ENCODE measurements around the gene PXDC1.

DNA sequence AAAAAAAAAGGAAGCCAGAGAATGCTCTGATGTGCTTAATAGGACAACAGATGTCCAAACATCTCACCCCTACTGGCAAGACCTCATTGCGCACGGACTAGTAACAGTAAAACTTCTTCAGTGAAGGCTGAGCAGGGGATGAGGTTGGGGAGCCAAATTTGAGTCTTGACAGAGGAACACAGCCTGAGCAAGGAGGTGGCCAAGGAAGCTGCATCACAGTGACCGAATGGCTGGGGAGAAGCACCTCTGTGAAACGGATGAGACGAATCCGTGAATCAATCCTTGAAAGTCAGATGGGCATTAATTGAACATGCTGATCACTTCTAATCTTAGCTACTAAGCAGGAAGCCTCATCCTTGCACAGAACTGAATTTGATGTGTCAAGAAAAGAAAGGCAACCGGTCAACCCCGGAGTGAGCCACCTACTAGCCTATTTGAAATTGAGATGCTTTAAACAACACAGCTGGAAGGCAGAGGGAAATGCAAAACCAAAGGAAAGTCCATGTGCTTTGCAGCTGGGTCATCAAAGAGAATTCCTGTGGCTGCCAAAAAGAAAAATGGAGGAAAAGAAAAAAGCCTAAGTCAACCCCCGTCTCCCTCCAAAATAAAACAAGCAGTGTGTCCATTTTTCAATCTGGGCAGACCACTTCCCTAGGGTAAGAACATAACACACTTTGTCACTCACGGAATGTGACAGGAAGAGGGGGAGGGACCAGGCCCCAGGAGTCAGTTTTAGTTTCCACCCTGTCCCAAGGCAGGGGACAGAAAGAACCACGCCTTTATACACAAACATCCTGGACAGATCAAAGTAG lies 29.5 kb downstream of the PXDC1 start:
- TF ChIP-seq, protein P1, sequence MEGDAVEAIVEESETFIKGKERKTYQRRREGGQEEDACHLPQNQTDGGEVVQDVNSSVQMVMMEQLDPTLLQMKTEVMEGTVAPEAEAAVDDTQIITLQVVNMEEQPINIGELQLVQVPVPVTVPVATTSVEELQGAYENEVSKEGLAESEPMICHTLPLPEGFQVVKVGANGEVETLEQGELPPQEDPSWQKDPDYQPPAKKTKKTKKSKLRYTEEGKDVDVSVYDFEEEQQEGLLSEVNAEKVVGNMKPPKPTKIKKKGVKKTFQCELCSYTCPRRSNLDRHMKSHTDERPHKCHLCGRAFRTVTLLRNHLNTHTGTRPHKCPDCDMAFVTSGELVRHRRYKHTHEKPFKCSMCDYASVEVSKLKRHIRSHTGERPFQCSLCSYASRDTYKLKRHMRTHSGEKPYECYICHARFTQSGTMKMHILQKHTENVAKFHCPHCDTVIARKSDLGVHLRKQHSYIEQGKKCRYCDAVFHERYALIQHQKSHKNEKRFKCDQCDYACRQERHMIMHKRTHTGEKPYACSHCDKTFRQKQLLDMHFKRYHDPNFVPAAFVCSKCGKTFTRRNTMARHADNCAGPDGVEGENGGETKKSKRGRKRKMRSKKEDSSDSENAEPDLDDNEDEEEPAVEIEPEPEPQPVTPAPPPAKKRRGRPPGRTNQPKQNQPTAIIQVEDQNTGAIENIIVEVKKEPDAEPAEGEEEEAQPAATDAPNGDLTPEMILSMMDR (IDR thresholded peaks at IDR 0.05 in 2 of 3, conservative IDR thresholded peaks at IDR 0.05 in 1 of 3; ENCODE audit: borderline replicate concordance in 1 of 3, insufficient read depth in 1 of 3, low read depth in 2 of 3, low read length in 2 of 3): no peak
- TF ChIP-seq, protein P2, sequence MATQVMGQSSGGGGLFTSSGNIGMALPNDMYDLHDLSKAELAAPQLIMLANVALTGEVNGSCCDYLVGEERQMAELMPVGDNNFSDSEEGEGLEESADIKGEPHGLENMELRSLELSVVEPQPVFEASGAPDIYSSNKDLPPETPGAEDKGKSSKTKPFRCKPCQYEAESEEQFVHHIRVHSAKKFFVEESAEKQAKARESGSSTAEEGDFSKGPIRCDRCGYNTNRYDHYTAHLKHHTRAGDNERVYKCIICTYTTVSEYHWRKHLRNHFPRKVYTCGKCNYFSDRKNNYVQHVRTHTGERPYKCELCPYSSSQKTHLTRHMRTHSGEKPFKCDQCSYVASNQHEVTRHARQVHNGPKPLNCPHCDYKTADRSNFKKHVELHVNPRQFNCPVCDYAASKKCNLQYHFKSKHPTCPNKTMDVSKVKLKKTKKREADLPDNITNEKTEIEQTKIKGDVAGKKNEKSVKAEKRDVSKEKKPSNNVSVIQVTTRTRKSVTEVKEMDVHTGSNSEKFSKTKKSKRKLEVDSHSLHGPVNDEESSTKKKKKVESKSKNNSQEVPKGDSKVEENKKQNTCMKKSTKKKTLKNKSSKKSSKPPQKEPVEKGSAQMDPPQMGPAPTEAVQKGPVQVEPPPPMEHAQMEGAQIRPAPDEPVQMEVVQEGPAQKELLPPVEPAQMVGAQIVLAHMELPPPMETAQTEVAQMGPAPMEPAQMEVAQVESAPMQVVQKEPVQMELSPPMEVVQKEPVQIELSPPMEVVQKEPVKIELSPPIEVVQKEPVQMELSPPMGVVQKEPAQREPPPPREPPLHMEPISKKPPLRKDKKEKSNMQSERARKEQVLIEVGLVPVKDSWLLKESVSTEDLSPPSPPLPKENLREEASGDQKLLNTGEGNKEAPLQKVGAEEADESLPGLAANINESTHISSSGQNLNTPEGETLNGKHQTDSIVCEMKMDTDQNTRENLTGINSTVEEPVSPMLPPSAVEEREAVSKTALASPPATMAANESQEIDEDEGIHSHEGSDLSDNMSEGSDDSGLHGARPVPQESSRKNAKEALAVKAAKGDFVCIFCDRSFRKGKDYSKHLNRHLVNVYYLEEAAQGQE (IDR thresholded peaks at IDR 0.05; ENCODE audit: low read depth): no peak
- TF ChIP-seq, protein P3, sequence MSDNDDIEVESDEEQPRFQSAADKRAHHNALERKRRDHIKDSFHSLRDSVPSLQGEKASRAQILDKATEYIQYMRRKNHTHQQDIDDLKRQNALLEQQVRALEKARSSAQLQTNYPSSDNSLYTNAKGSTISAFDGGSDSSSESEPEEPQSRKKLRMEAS (IDR thresholded peaks at IDR 0.05): no peak
- no peak for TF ChIP-seq POLR2A (IDR thresholded peaks at IDR 0.05; ENCODE audit: borderline replicate concordance, extremely low read depth, insufficient read depth, insufficient read length)
- TF ChIP-seq POLR2AphosphoS5 (IDR thresholded peaks at IDR 0.05; ENCODE audit: low read depth, low read length): no peak
- no peak for TF ChIP-seq FOSL1 (IDR thresholded peaks at IDR 0.05; ENCODE audit: low read depth)
- TF ChIP-seq RAD21 (IDR thresholded peaks at IDR 0.05; ENCODE audit: low read depth): no peak
- TF ChIP-seq SIN3A (IDR thresholded peaks at IDR 0.05; ENCODE audit: low read depth): no peak
- no peak for TF ChIP-seq EZH2 (IDR thresholded peaks at IDR 0.05)
